GM23338 (cell line): ENCODE results near the gene RAD51. TPM values are rescaled to one million over a fixed set of nuclear protein-coding genes. Genes with fewer than 3 reads are reported as not detected.
A peak's percentile ranks its signal among the peaks of the same experiment; 100 is the strongest.

ENCODE experiments used
- ATAC-seq: fragments of 200-7000 bp; cut with Tn5 transposase; 3 replicates; pipeline ENCODE4 v1.9.1; 2020
- DNase-seq: peaks from one replicate; pipeline ENCODE4 v3.0.0-alpha.2; 2015; ENCODE audit warnings: low spot score
- H2AFZ ChIP-seq: fragments of 200-600 bp; sonication (generic); 2 replicates; pipeline ENCODE4 v1.8.0; 2016; ENCODE audit warnings: antibody characterized with exemption, mild to moderate bottlenecking, moderate library complexity
- H3F3A ChIP-seq: fragments of 200-600 bp; sonication (generic); replicated peaks from 2 replicates; pipeline ENCODE4 v1.8.0; 2017; ENCODE audit warnings: antibody characterized with exemption, mixed run types, low read depth
- H3K27ac ChIP-seq: fragments of 200-600 bp; sonication (generic); 2 replicates; pipeline ENCODE4 v1.6.1; 2016; ENCODE audit warnings: low read depth
- H3K27me3 ChIP-seq: fragments of 200-600 bp; sonication (generic); 2 replicates; pipeline ENCODE4 v1.8.0; 2016; ENCODE audit warnings: mild to moderate bottlenecking, mixed run types, moderate library complexity; ENCODE audit not compliant: insufficient read depth
- H3K36me3 ChIP-seq: fragments of 200-600 bp; sonication (generic); 2 replicates; pipeline ENCODE4 v1.8.0; 2016; ENCODE audit warnings: mild to moderate bottlenecking; ENCODE audit not compliant: insufficient read depth
- H3K4me1 ChIP-seq: fragments of 200-600 bp; sonication (generic); 2 replicates; pipeline ENCODE4 v1.8.0; 2016; ENCODE audit warnings: mild to moderate bottlenecking, moderate library complexity; ENCODE audit not compliant: insufficient read depth
- H3K4me2 ChIP-seq: fragments of 200-600 bp; sonication (generic); 2 replicates; pipeline ENCODE4 v1.7.1; 2017; ENCODE audit warnings: mixed run types
- H3K4me3 ChIP-seq: fragments of 200-600 bp; sonication (generic); 2 replicates; pipeline ENCODE4 v1.6.1; 2016; ENCODE audit warnings: mixed run types
- H3K79me2 ChIP-seq: fragments of 200-600 bp; sonication (generic); replicated peaks from 2 replicates; pipeline ENCODE4 v1.8.0; 2017; ENCODE audit warnings: mild to moderate bottlenecking; ENCODE audit not compliant: insufficient read depth
- H3K9me2 ChIP-seq: fragments of 200-600 bp; sonication (generic); 2 replicates; pipeline ENCODE4 v1.8.0; 2017; ENCODE audit not compliant: insufficient read depth
- H4K20me1 ChIP-seq: fragments of 200-600 bp; sonication (generic); replicated peaks from 2 replicates; pipeline ENCODE4 v1.8.0; 2017; ENCODE audit warnings: mild to moderate bottlenecking; ENCODE audit not compliant: insufficient read depth
- H3K27ac Mint-ChIP-seq: 2 replicates; pipeline ENCODE4 v1.8.0; 2020; ENCODE audit warnings: inconsistent platforms, mild to moderate bottlenecking, moderate library complexity, mixed read lengths
- H3K27me3 Mint-ChIP-seq: 3 replicates; pipeline ENCODE4 v1.8.0; 2022; ENCODE audit warnings: low read depth, mild to moderate bottlenecking, moderate library complexity, mixed read lengths, inconsistent platforms; ENCODE audit not compliant: insufficient read depth, poor library complexity
- H3K36me3 Mint-ChIP-seq: 3 replicates; pipeline ENCODE4 v1.8.0; 2021; ENCODE audit warnings: low read depth, mild to moderate bottlenecking, inconsistent platforms, moderate library complexity, mixed read lengths
- H3K4me1 Mint-ChIP-seq: 3 replicates; pipeline ENCODE4 v1.8.0; 2020; ENCODE audit warnings: mild to moderate bottlenecking, inconsistent platforms, mixed read lengths
- H3K4me3 Mint-ChIP-seq: 3 replicates; pipeline ENCODE4 v1.8.0; 2021; ENCODE audit warnings: moderate library complexity, mild to moderate bottlenecking, inconsistent platforms, mixed read lengths
- H3K9me3 Mint-ChIP-seq: 3 replicates; pipeline ENCODE4 v1.8.0; 2020; ENCODE audit warnings: moderate library complexity, mild to moderate bottlenecking, inconsistent platforms, mixed read lengths
- CREB1 ChIP-seq: fragments of 250-450 bp; sonication (Bioruptor Pico); IDR thresholded peaks from 2 replicates; pipeline ENCODE4 v1.5.0; 2020; ENCODE audit warnings: low read depth, mild to moderate bottlenecking, moderate library complexity
- EZH2 ChIP-seq: fragments of 200-600 bp; sonication (generic); IDR thresholded peaks from one replicate; pipeline ENCODE4 v1.8.0; 2017; ENCODE audit warnings: antibody characterized with exemption, mild to moderate bottlenecking, low read depth; ENCODE audit not compliant: unreplicated experiment
- EZH2phosphoT487 ChIP-seq: fragments of 200-600 bp; sonication (generic); IDR thresholded peaks from one replicate; pipeline ENCODE4 v1.8.1; 2018; ENCODE audit warnings: antibody characterized with exemption; ENCODE audit not compliant: unreplicated experiment
- JUNB ChIP-seq: IDR thresholded peaks from one replicate; pipeline ENCODE4 v1.6.1; 2016; ENCODE audit warnings: antibody characterized with exemption; ENCODE audit not compliant: unreplicated experiment
- NANOG ChIP-seq: IDR thresholded peaks from 2 replicates; pipeline ENCODE4 v1.6.1; 2016; ENCODE audit warnings: antibody characterized with exemption, borderline replicate concordance
- POLR2AphosphoS5 ChIP-seq: IDR thresholded peaks from 2 replicates; pipeline ENCODE4 v1.6.1; 2016; ENCODE audit warnings: antibody characterized with exemption, low read depth
- STAT1 ChIP-seq: IDR thresholded peaks from one replicate; pipeline ENCODE4 v1.6.1; 2016; ENCODE audit warnings: antibody characterized with exemption; ENCODE audit not compliant: unreplicated experiment
- polyA plus RNA-seq: library from polyadenylated mRNA; unstranded; fragments of >200 nt; fragmentation: Nextera tagmentation; extraction: Ambion mirVana; gene quantifications from 2 replicates; pipeline ENCODE4 v1.2.1, GENCODE V29; 2016
- total RNA-seq: library from RNA; depleted of rRNA; stranded (reverse); fragments of >200 nt; shearing (Covaris generic); gene quantifications from 2 replicates; pipeline ENCODE4 v1.2.3, GENCODE V29; 2014
- TF ChIP-seq, protein P1 (sequence below): IDR thresholded peaks from one replicate; pipeline ENCODE4 v1.6.1; 2018; ENCODE audit warnings: antibody characterized with exemption; ENCODE audit not compliant: unreplicated experiment
- TF ChIP-seq, protein P2 (sequence below): IDR thresholded peaks from 2 replicates; pipeline ENCODE4 v1.6.1; 2016; ENCODE audit warnings: antibody characterized with exemption

The RAD51 gene
- total and polyA plus RNA-seq, 2 experiments from 2014 or later = 20.3 to 26.2 TPM

DNA sequence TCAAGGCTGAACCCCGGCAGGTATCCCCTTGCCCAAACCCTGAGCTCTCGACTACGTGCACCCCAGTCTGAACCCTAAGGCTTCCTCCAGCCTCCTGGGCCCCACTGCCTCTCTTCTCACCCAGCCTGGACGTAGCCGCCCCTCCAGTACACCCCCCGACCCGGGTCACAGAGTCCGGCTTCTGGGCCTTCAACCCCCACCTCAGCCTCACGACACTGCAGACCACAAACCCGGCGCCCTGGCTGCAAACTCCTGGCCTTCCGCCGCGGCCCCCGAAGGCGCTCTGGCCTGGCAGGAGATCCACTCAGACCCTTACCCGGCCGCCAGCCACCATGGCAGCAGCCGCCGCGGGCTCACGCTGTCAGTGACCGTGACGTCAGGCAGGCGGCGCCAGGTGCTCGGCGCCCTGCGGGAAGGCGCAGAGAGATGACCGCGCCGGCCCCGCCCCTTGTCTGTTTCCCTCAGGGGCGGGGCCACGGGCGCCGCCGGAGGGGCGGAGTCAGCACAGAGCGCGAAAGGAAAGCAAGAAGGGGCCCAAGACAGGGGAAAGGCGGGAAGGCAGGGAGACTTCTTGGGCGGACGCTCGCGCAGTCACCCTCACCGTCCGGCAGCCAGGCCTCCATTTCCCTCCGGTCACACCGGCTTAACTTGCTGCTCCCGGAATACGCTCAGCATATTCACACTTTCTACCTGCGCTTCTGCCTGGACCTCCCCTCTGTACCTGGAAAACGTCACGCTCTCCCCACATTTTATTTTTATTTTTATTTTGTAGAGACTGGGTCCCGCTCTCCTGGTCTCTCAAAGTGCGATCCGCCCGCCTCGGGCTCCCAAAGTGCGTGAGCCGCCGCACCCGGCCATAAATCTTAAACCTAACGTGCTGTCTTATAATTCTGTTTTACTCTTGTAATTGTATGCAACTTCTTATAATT lies 60.2 kb downstream of the RAD51 start, which contains the start of gene RMDN3:
TSS of gene RMDN3 (minus strand) at position 372 of the 929 bp plus-strand sequence. CDS start 471 bp downstream, outside the sequence.
- H4K20me1 ChIP-seq = no peaks in the 10 kb centered on the region
- ATAC-seq (peak; percentile 92), DNase-seq (peak; percentile 95)
- 0 out of 2 replicates have a peak, but pooled peaks cover 3% of the 10 kb centered on the region for H3F3A ChIP-seq
- peak within 1 kb of the TSS; percentile 93 for H3K4me2 ChIP-seq
- Mint-ChIP-seq H3K4me3 (peak within 1 kb of the TSS; percentile 89), H3K36me3 (peaks cover 7% of the 10 kb centered on the region), H3K27me3 (peaks cover 4% of the 10 kb centered on the region), H3K4me1 (peaks cover 16% of the 10 kb centered on the region), H3K9me3 (no peaks in the 10 kb centered on the region), H3K27ac (peak within 1 kb of the TSS; percentile 99)
- peak within 1 kb of the TSS; percentile 97 for H2AFZ ChIP-seq
- H3K4me3 ChIP-seq = peak within 1 kb of the TSS; percentile 98
- H3K4me1 ChIP-seq = no peaks in the 10 kb centered on the region; the same call in 1 of the 2 replicates
- H3K9me2 ChIP-seq = no peaks in the 10 kb centered on the region
- peaks cover 24% of the 10 kb centered on the region for H3K79me2 ChIP-seq
- no peaks in the 10 kb centered on the region for H3K27me3 ChIP-seq
- peak within 1 kb of the TSS; percentile 99 for H3K27ac ChIP-seq
- TF ChIP-seq EZH2 = no peak
- TF ChIP-seq CREB1 (CRISPR knock-in tag) = peak; percentile 99
- TF ChIP-seq, protein P1, sequence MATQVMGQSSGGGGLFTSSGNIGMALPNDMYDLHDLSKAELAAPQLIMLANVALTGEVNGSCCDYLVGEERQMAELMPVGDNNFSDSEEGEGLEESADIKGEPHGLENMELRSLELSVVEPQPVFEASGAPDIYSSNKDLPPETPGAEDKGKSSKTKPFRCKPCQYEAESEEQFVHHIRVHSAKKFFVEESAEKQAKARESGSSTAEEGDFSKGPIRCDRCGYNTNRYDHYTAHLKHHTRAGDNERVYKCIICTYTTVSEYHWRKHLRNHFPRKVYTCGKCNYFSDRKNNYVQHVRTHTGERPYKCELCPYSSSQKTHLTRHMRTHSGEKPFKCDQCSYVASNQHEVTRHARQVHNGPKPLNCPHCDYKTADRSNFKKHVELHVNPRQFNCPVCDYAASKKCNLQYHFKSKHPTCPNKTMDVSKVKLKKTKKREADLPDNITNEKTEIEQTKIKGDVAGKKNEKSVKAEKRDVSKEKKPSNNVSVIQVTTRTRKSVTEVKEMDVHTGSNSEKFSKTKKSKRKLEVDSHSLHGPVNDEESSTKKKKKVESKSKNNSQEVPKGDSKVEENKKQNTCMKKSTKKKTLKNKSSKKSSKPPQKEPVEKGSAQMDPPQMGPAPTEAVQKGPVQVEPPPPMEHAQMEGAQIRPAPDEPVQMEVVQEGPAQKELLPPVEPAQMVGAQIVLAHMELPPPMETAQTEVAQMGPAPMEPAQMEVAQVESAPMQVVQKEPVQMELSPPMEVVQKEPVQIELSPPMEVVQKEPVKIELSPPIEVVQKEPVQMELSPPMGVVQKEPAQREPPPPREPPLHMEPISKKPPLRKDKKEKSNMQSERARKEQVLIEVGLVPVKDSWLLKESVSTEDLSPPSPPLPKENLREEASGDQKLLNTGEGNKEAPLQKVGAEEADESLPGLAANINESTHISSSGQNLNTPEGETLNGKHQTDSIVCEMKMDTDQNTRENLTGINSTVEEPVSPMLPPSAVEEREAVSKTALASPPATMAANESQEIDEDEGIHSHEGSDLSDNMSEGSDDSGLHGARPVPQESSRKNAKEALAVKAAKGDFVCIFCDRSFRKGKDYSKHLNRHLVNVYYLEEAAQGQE = no peak
- TF ChIP-seq STAT1 = no peak
- TF ChIP-seq NANOG = no peak
- TF ChIP-seq, protein P2, sequence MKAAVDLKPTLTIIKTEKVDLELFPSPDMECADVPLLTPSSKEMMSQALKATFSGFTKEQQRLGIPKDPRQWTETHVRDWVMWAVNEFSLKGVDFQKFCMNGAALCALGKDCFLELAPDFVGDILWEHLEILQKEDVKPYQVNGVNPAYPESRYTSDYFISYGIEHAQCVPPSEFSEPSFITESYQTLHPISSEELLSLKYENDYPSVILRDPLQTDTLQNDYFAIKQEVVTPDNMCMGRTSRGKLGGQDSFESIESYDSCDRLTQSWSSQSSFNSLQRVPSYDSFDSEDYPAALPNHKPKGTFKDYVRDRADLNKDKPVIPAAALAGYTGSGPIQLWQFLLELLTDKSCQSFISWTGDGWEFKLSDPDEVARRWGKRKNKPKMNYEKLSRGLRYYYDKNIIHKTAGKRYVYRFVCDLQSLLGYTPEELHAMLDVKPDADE = peak; percentile 35; the same call in 1 of the 2 replicates
- peak; percentile 94 for TF ChIP-seq POLR2AphosphoS5
- H3K36me3 ChIP-seq = no peaks in the 10 kb centered on the region; the same call in 1 of the 2 replicates

DNA sequence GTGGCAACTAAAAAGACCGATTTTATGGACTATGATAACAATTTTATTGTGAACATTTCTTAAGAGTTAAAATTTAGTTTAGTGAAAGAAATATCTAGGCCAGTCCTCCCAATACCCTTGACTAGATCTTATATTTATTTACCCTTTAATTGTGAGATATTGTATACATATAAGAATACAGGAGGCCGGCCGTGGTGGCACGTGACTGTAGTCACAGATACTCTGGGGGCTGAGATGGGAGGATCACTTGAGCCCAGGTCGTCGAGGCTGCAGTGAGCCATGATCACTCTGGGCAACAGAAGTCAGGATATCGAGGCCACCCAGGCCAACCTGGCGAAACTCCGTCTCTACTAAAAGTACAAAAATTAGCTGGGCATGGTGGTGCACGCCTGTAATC lies 60.8 kb downstream of the RAD51 start:
- Mint-ChIP-seq H3K36me3 (peaks cover 7% of the 10 kb centered on the region), H3K4me1 (peaks cover 16% of the 10 kb centered on the region), H3K27ac (peak overlapping the region; percentile 99), H3K4me3 (peak overlapping the region; percentile 89), H3K9me3 (no peaks in the 10 kb centered on the region), H3K27me3 (peaks cover 4% of the 10 kb centered on the region)
- no peaks in the 10 kb centered on the region; the same call in 1 of the 2 replicates for H3K36me3 ChIP-seq
- H3K27me3 ChIP-seq = no peaks in the 10 kb centered on the region
- H3K4me2 ChIP-seq = peak overlapping the region; percentile 78
- H3F3A ChIP-seq = 0 out of 2 replicates have a peak, but pooled peaks cover 3% of the 10 kb centered on the region
- peak overlapping the region; percentile 57; the same call in 1 of the 2 replicates for H2AFZ ChIP-seq
- ATAC-seq (peak; percentile 9), DNase-seq (peak; percentile 18)
- peak overlapping the region; percentile 99 for H3K27ac ChIP-seq
- H3K79me2 ChIP-seq = peaks cover 24% of the 10 kb centered on the region
- H3K4me3 ChIP-seq = peak overlapping the region; percentile 98
- H3K9me2 ChIP-seq = no peaks in the 10 kb centered on the region
- no peaks in the 10 kb centered on the region for H4K20me1 ChIP-seq
- H3K4me1 ChIP-seq = no peaks in the 10 kb centered on the region; the same call in 1 of the 2 replicates
- TF ChIP-seq, protein P1 = no peak
- TF ChIP-seq EZH2phosphoT487 (no peak), JUNB (no peak), NANOG (no peak), EZH2 (no peak)
- TF ChIP-seq, protein P2 = no peak
